DND-41 (cell line): ENCODE data around the gene TMEM39B.

Source experiments
- ATAC-seq: fragments of 200-7000 bp; cut with Tn5 transposase; 3 replicates; pipeline ENCODE4 v1.9.1; 2021; ENCODE audit warnings: low read depth; ENCODE audit not compliant: insufficient read depth
- DNase-seq: peaks from one replicate; pipeline ENCODE4 v3.0.0-alpha.2; 2020
- H2AFZ ChIP-seq: 2 replicates; pipeline ENCODE4 v1.6.0; 2012; ENCODE audit warnings: low read depth, low read length
- H3K27ac ChIP-seq: 2 replicates; pipeline ENCODE4 v1.5.1; 2012; ENCODE audit warnings: low read length, inconsistent platforms
- H3K27me3 ChIP-seq: fragments of 200-600 bp; sonication (generic); 2 replicates; pipeline ENCODE4 v1.6.0; 2012; ENCODE audit warnings: low read length, mild to moderate bottlenecking, inconsistent platforms; ENCODE audit not compliant: insufficient read depth, poor library complexity
- H3K36me3 ChIP-seq: 2 replicates; pipeline ENCODE4 v1.5.1; 2012; ENCODE audit warnings: low read length, inconsistent platforms; ENCODE audit not compliant: insufficient read depth
- H3K4me1 ChIP-seq: 2 replicates; pipeline ENCODE4 v1.5.1; 2012; ENCODE audit warnings: mild to moderate bottlenecking, low read length; ENCODE audit not compliant: insufficient read depth
- H3K4me2 ChIP-seq: 2 replicates; pipeline ENCODE4 v1.6.0; 2012; ENCODE audit warnings: mild to moderate bottlenecking, moderate library complexity, low read length, inconsistent platforms; ENCODE audit not compliant: insufficient read depth
- H3K4me3 ChIP-seq, 2 experiments: fragments of 200-600 bp in 1 of 2; shearing (Covaris generic) in 1 of 2; 2 replicates each; pipeline ENCODE4 v1.5.1; 2012 to 2016; ENCODE audit warnings: inconsistent platforms in 2 of 2, low read length in 2 of 2, mild to moderate bottlenecking in 2 of 2, low read depth in 1 of 2, moderate library complexity in 1 of 2
- H3K79me2 ChIP-seq: 2 replicates; pipeline ENCODE4 v1.6.0; 2012; ENCODE audit warnings: low read length, inconsistent platforms; ENCODE audit not compliant: insufficient read depth
- H3K9ac ChIP-seq: 2 replicates; pipeline ENCODE4 v1.6.0; 2012; ENCODE audit warnings: low read depth, mild to moderate bottlenecking, inconsistent platforms, low read length, moderate library complexity
- H3K9me3 ChIP-seq: 2 replicates; pipeline ENCODE4 v1.5.1; 2012; ENCODE audit warnings: low read length, moderate library complexity, mild to moderate bottlenecking, inconsistent platforms; ENCODE audit not compliant: insufficient read depth, severe bottlenecking
- H4K20me1 ChIP-seq: 2 replicates; pipeline ENCODE4 v1.6.0; 2012; ENCODE audit warnings: low read length; ENCODE audit not compliant: insufficient read depth
- CTCF ChIP-seq: IDR thresholded peaks from 2 replicates; pipeline ENCODE4 v1.5.1; 2012; ENCODE audit warnings: borderline replicate concordance, low read length, moderate library complexity, mild to moderate bottlenecking; ENCODE audit not compliant: poor library complexity, severe bottlenecking; ENCODE audit errors: extremely low read depth
- EZH2 ChIP-seq: IDR thresholded peaks from 3 replicates; pipeline ENCODE4 v1.6.1; 2012; ENCODE audit warnings: borderline replicate concordance, low read depth, mild to moderate bottlenecking, moderate library complexity, low read length, inconsistent platforms; ENCODE audit not compliant: severe bottlenecking

The TMEM39B gene

GRCh38 chr1:32150847-32151246, 78.1 kb downstream of the TMEM39B start:
- DNase-seq (no peak), ATAC-seq (no peak)
- Histone ChIP-seq H2AFZ (no peak overlapping the region), H3K79me2 (peaks cover 89% of the 10 kb centered on the region), H4K20me1 (peaks cover 24% of the 10 kb centered on the region; the same call in 1 of the 2 replicates), H3K4me2 (no peak overlapping the region), H3K9me3 (peaks cover 8% of the 10 kb centered on the region), H3K27me3 (no peaks in the 10 kb centered on the region), H3K27ac (no peak overlapping the region), H3K4me3 (no peak overlapping the region), H3K36me3 (peaks cover 22% of the 10 kb centered on the region), H3K4me1 (no peaks in the 10 kb centered on the region), H3K9ac (no peak overlapping the region)
- TF ChIP-seq CTCF (no peak), EZH2 (no peak)

- no peak overlapping the region for H3K9ac ChIP-seq
- no peak for DNase-seq
Measured at GRCh38 chr1:32151319-32151787, 78.6 kb downstream of the TMEM39B start.

More at GRCh38 chr1:32151319-32151787, 78.6 kb downstream of the TMEM39B start:
- no peak for TF ChIP-seq CTCF
- no peak for TF ChIP-seq EZH2
- Histone ChIP-seq H3K9me3 (peaks cover 8% of the 10 kb centered on the region), H3K4me2 (no peak overlapping the region), H3K36me3 (peaks cover 27% of the 10 kb centered on the region), H2AFZ (no peak overlapping the region), H3K27ac (no peak overlapping the region), H3K4me3 (no peak overlapping the region), H4K20me1 (peaks cover 24% of the 10 kb centered on the region; the same call in 1 of the 2 replicates), H3K27me3 (no peaks in the 10 kb centered on the region), H3K4me1 (no peaks in the 10 kb centered on the region), H3K79me2 (peaks cover 84% of the 10 kb centered on the region)
- ATAC-seq = no peak
